Central memory CD8-positive, alpha-beta T cell (primary cell): Measurements from ENCODE around the gene KHNYN.
"Not testable (repeated sequence)": the region's sequence is repeated elsewhere in the genome, so short reads cannot be mapped to it uniquely, and the experiment has no call there.

Experiments used
- ATAC-seq: fragments of 150-1000 bp; cut with Tn5 transposase; replicated peaks from 2 replicates; pipeline ENCODE4 v1.10.0; 2022; ENCODE audit warnings: mild to moderate bottlenecking, moderate FRiP score, moderate number of reproducible peaks; ENCODE audit not compliant: poor library complexity, severe bottlenecking; ENCODE audit errors: extremely low read depth
- DNase-seq, 2 donors: peaks; one replicate each; pipeline ENCODE4 v3.0.0; 2021; ENCODE audit warnings: low spot score in 2 of 2
- H3K27ac Mint-ChIP-seq: one replicate; pipeline ENCODE4 v1.8.0; 2022; ENCODE audit warnings: low read depth, mild to moderate bottlenecking, moderate library complexity, mixed read lengths
- H3K27me3 Mint-ChIP-seq: one replicate; pipeline ENCODE4 v1.8.0; 2022; ENCODE audit warnings: mixed read lengths
- H3K36me3 Mint-ChIP-seq: one replicate; pipeline ENCODE4 v1.8.0; 2022; ENCODE audit warnings: mild to moderate bottlenecking, moderate library complexity, mixed read lengths; ENCODE audit not compliant: insufficient read depth
- H3K4me1 Mint-ChIP-seq: one replicate; pipeline ENCODE4 v1.8.0; 2022; ENCODE audit warnings: mixed read lengths
- H3K4me3 Mint-ChIP-seq: one replicate; pipeline ENCODE4 v1.8.0; 2022; ENCODE audit warnings: mild to moderate bottlenecking, moderate library complexity, mixed read lengths
- H3K9me3 Mint-ChIP-seq: one replicate; pipeline ENCODE4 v1.8.0; 2022; ENCODE audit warnings: mixed read lengths

The KHNYN gene

GRCh38 chr14:24463017-24463883, 33.5 kb downstream of the KHNYN start:
- no peaks in the 10 kb centered on the region for H3K9me3 Mint-ChIP-seq
- ATAC-seq (no peak), DNase-seq (no peak)
- H3K27me3 Mint-ChIP-seq = peaks cover 10% of the 10 kb centered on the region
- no peaks in the 10 kb centered on the region for H3K36me3 Mint-ChIP-seq
- no peak overlapping the region for H3K27ac Mint-ChIP-seq
- H3K4me1 Mint-ChIP-seq = peaks cover 17% of the 10 kb centered on the region
- H3K4me3 Mint-ChIP-seq = no peak overlapping the region

GRCh38 chr14:24463884-24464785, 34.4 kb downstream of the KHNYN start:
- no peak for DNase-seq
- no peak for ATAC-seq
- Mint-ChIP-seq H3K27me3 (peaks cover 10% of the 10 kb centered on the region), H3K36me3 (no peaks in the 10 kb centered on the region), H3K4me1 (peaks cover 17% of the 10 kb centered on the region), H3K4me3 (peak overlapping the region; percentile 52), H3K9me3 (no peaks in the 10 kb centered on the region), H3K27ac (no peak overlapping the region)

DNA sequence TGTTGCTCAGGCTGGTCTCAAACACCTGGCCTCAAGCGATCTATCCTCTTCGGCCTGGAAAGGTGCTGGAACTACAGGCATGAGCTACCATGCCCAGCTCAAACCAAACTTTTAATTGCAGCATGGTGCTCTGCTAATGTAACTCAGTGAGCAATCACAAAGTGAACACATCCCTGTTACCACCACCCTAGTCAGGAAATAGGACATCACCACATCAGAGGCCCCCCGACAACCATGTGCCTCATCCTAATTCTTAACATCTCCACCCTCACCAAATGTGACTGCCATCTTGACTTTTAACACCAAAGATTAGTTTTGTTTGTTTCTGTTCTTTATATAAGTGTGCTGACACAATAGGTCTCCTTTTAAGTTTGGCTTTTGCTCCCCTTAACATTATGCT, 35.6 kb downstream of the KHNYN start:
- peaks cover 17% of the 10 kb centered on the region for H3K4me1 Mint-ChIP-seq
- no peaks in the 10 kb centered on the region for H3K9me3 Mint-ChIP-seq
- H3K27me3 Mint-ChIP-seq = peaks cover 10% of the 10 kb centered on the region
- H3K36me3 Mint-ChIP-seq = no peaks in the 10 kb centered on the region
- no peak overlapping the region for H3K27ac Mint-ChIP-seq
- H3K4me3 Mint-ChIP-seq = no peak overlapping the region
- ATAC-seq (no peak), DNase-seq (no peak)

GRCh38 chr14:24465805-24466204, 36.1 kb downstream of the KHNYN start:
- no peak overlapping the region for H3K27ac Mint-ChIP-seq
- ATAC-seq = no peak
- peaks cover 10% of the 10 kb centered on the region for H3K27me3 Mint-ChIP-seq
- DNase-seq = no peak
- no peaks in the 10 kb centered on the region for H3K9me3 Mint-ChIP-seq
- H3K4me1 Mint-ChIP-seq = peaks cover 17% of the 10 kb centered on the region
- H3K36me3 Mint-ChIP-seq = no peaks in the 10 kb centered on the region
- no peak overlapping the region for H3K4me3 Mint-ChIP-seq

DNA sequence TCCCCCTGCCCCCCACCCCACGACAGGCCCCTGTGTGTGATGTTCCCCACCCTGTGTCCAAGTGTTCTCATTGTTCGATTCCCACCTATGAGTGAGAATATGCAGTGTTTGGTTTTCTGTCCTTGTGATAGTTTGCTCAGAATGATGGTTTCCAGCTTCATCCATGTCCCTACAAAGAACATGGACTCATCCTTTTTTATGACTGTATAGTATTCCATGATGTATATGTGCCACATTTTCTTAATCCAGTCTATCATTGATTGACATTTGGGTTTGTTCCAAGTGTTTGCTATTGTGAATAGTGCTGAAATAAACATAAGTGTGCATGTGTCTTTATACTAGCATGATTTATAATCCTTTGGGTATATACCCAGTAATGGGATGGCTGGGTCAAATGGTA, 40.7 kb downstream of the KHNYN start:
- not testable (repeated sequence) for H3K27ac Mint-ChIP-seq, DNase-seq, H3K9me3 Mint-ChIP-seq, H3K27me3 Mint-ChIP-seq, H3K4me1 Mint-ChIP-seq, ATAC-seq, H3K4me3 Mint-ChIP-seq, H3K36me3 Mint-ChIP-seq

DNA sequence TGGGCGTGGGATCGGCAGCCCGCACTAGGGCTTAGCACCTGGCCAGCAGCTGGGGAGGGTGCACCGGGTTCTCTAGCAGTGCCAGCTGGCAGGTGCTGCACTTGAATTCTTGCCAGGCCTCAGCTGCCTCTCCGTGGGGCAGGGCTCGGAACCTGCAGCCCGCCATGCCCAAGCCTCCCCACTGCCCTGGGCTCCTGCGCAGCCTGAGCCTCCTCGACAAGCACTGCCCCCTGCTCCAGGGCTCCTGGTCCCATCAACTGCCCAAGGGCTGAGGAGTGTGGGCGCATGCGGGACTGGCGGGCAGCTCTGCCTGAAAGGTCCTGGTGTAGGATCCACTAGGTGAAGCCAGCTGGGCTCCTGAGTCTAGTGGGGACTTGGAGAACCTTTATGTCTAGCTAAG, 43.5 kb downstream of the KHNYN start:
- DNase-seq = no peak

DNA sequence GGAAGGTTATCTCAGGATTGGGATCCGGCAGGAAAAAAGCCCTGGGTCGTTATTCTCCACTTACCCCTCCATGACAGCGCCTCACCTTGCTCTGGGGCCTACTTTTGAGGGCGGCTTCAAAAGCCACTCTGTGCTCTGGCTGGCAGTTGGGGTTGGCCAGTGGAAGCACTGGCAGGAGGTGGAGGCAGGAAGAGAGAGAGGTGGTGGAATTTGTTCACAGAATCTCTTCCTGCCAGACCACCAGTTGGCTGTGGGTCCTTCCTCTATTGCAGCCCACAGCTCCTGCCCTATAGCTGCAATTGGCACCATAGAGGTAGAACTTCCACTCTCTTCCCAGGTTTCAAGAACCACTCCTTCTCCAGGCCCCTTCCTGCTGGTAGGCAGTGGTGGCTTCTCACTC, 45.5 kb downstream of the KHNYN start:
- no peak for DNase-seq
- no peaks in the 10 kb centered on the region for H3K9me3 Mint-ChIP-seq
- H3K4me1 Mint-ChIP-seq = no peaks in the 10 kb centered on the region
- peaks cover 2% of the 10 kb centered on the region for H3K36me3 Mint-ChIP-seq
- no peak overlapping the region for H3K4me3 Mint-ChIP-seq
- ATAC-seq = no peak
- no peaks in the 10 kb centered on the region for H3K27me3 Mint-ChIP-seq
- no peak overlapping the region for H3K27ac Mint-ChIP-seq

More for the DNA sequence above, 43.5 kb downstream of the KHNYN start:
- no peak overlapping the region for H3K4me3 Mint-ChIP-seq
- H3K27me3 Mint-ChIP-seq = no peaks in the 10 kb centered on the region
- H3K27ac Mint-ChIP-seq = no peak overlapping the region
- H3K36me3 Mint-ChIP-seq = peaks cover 2% of the 10 kb centered on the region
- H3K9me3 Mint-ChIP-seq = no peaks in the 10 kb centered on the region
- ATAC-seq = no peak
- H3K4me1 Mint-ChIP-seq = no peaks in the 10 kb centered on the region

DNA sequence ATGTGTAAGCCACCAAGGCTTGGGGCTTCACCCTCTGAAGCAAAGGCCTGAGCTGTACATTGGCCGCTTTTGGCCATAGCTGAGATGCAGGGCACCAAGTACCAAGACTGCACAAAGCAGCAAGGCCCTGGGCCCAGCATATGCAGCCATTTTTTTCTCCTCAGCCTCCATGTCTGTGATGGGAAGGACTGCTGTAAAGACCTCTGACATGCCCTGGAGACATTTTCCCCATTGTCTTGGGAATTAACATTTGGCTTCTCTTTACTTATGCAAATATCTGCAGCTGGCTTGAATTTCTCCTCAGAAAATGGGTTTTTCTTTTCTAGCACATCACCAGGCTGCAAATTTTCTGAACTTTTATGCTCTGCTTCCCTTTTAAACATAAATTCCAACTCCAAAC, 50.2 kb downstream of the KHNYN start:
- ATAC-seq, DNase-seq, H3K36me3 Mint-ChIP-seq, H3K27me3 Mint-ChIP-seq, H3K9me3 Mint-ChIP-seq, H3K4me3 Mint-ChIP-seq, H3K27ac Mint-ChIP-seq: not testable (repeated sequence)
- H3K4me1 Mint-ChIP-seq = peaks cover 20% of the 10 kb centered on the region

DNA sequence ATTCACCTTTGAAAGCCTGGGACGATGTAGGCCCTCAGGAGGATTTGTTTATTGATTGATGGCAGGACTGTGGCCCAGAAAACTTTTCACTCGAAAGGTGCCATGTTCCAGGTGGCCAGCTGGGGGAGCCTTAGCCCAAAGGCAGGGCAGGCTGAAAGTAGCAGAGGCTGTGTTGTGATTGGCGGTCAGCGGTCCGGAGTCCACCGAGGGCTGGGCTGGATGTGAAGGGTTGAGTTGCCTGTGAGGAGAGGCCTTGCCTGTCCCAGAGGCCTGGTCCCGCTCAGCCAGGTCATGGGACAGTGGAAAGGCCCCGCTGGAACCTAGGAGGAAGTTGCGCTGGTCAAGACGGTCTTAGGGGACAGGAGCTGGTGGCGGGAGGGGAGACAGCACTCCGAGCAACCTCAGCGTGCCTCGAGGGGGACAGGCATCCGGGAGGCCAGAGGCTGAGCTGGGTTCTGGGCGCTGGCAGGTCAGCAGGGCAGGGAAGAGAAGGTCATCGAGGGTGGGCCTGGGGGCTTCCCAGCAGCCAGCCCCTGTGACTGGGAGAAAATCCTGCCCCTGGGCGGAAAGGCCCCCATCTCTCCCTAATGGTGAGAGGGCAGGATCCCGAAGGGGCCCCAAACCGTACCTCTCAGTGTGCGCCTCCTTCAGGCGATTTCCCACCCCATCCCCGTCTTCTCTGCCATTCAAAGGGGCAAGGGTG, 52.0 kb downstream of the KHNYN start:
- DNase-seq (peak in 1 of 2 donors; percentile 17), ATAC-seq (no peak)
- H3K36me3 Mint-ChIP-seq = peaks cover under 1% of the 10 kb centered on the region
- H3K4me3 Mint-ChIP-seq = peak overlapping the region; percentile 33
- no peaks in the 10 kb centered on the region for H3K27me3 Mint-ChIP-seq
- peaks cover 20% of the 10 kb centered on the region for H3K4me1 Mint-ChIP-seq
- peak overlapping the region; percentile 60 for H3K27ac Mint-ChIP-seq
- H3K9me3 Mint-ChIP-seq = no peaks in the 10 kb centered on the region

- peaks cover 20% of the 10 kb centered on the region for H3K4me1 Mint-ChIP-seq
- not testable (repeated sequence) for H3K36me3 Mint-ChIP-seq, H3K4me3 Mint-ChIP-seq, H3K27ac Mint-ChIP-seq, H3K9me3 Mint-ChIP-seq, DNase-seq, H3K27me3 Mint-ChIP-seq, ATAC-seq
Observed at GRCh38 chr14:24482699-24483303, 53.0 kb downstream of the KHNYN start.

DNA sequence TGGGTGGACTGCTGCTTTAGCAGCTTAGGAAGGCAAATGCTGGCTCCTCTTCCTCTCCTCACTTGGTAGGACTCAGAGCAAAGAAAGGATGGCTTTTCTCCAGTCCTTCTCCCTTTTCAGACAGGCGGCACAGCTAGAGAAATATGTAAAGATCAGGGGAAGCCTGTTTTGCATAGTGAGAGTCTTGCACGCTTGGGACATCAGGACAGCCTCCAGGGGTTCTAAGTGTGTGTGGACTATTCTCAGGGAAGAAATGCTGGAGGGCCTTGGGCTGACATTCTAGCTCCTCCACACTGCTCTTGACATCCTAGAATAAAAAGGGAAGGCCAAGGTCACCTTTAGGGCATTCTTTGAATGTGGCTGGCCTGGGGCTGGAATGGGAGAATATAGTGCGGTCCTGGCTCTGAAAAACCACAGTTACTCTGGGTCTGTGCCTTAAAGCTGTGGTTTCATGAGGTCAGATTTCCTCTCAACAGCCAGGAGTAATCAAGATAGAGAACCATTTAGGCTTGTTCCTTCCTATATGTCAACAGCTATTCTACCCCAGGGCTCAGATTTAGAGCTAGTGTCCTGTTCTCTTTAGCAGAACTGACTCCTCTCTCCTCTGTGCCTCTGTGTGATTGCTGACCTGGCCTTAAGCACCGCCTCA, 54.0 kb downstream of the KHNYN start:
- no peak overlapping the region for H3K4me3 Mint-ChIP-seq
- peaks cover 20% of the 10 kb centered on the region for H3K4me1 Mint-ChIP-seq
- DNase-seq = no peak
- H3K27ac Mint-ChIP-seq = no peak overlapping the region
- H3K27me3 Mint-ChIP-seq = no peaks in the 10 kb centered on the region
- no peaks in the 10 kb centered on the region for H3K9me3 Mint-ChIP-seq
- no peaks in the 10 kb centered on the region for H3K36me3 Mint-ChIP-seq
- ATAC-seq = no peak
